CD4-positive, alpha-beta T cell treated with Interleukin-4 for 4 hours (primary cell): ENCODE data around the gene AMFR.

Source experiments
- DNase-seq: peaks from one replicate; pipeline ENCODE4 v3.0.0-alpha.2; 2020

The AMFR gene

DNA sequence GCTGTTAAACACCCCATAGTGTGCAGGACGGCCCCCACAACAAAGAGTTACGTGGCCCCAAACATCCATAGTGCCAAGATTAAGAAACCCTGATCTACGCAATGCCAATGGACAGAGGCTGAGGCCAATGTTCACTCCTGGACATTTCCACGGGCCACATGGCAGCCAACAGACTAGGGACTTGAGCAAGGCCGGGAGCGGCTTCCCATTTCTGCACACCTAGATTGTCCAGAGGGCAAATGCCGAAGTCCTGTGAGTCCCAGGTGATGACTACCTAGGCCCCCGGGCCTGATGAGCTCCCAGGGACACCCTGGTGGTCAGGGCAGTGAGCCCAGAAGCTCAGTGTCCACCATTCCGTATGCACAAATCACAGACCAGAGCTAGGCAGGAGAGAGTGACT lies 95.5 kb downstream of the AMFR start:
- DNase-seq, result no peak

DNA sequence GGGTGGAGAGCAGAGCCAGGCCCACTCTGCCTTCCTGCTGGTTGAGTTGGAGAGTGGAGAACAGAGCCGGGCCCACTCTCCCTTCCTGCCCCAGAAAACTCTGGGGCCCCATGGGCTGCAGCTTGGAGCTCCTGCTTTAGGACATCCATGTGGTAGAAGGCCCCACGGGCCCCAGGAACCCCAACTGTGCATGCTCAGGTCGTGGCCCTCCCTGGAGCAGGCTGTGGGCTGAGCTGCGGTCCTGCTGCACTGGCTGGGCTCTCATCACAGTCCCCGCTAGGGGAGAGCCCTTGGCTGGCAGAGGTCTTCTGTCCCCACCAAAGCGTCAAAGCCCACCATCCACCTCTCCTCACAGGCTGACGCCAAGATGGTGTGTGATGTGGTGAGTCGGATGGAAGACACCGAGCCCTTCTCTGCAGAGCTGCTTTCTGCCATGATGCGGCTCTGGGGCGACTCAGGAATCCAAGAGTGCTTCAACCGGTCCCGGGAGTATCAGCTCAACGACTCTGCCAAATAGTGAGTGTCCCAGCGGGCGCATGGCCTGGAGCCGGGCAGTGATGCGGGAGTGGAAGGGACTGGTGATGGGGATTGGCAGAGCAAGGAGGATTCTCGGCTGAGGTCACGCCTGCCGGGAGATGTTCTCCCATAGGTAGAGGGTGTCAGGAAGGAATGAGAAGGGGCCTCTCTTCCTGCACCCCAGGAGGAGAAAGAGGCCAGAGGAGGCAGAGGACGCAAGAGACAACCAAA lies 96.9 kb downstream of the AMFR start:
- DNase-seq, result no peak

DNA sequence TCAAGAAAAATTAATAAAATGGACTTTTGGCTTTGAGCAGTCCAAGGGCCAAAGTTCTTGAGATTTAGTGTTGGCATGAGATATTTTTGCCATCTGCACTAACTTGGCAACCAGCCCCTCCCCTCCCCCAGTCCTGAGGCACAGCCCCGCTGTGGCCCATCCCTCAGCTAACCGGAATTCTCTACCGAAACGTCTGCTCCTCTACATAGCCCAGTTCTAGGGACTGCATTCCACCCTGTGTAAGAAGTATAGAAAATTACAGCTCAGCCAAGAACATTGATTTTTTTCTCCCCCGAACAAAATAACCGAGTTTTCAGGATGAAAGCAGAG lies 97.5 kb downstream of the AMFR start:
- no peak for DNase-seq

DNA sequence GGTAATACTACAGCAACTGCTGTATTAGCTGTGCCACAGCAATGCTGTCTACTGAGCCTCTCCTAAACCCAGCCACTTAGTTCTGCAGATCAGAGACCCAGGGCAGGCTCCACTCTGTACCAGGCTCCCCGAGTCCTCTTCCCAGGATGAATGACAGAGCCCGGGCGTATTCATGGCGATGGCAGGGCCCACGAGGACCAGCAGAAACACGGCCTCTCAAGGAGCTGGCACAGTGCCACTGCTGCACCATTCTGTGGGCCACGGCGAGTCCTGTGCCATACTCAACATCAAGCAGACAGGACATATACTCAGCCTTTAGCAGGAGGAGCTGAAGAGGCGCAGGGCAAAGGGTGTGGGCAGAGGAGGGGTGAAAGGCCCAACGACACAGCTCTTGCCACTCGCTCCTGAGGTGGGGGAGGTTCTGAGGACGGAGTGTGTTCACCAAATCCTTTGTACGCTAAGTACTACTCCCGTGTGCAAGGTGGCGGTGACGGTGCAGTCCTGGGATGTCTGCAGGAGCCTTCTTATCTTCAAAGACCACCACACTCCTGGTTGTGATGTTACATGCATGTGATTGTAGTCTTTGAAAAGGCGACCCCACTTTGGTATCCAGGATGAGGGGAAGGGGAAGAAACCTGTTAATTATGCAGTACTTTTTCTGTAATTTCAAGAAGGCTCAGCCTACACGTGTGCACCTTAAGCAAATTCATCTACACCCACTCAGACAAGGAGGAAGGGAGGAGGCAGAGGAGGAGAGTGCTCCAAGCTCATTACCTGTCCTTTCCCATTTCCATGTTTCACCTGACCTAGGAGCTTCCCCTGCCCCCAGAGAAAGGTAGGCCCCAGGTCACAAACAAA lies 98.0 kb downstream of the AMFR start:
- DNase-seq, result no peak

DNA sequence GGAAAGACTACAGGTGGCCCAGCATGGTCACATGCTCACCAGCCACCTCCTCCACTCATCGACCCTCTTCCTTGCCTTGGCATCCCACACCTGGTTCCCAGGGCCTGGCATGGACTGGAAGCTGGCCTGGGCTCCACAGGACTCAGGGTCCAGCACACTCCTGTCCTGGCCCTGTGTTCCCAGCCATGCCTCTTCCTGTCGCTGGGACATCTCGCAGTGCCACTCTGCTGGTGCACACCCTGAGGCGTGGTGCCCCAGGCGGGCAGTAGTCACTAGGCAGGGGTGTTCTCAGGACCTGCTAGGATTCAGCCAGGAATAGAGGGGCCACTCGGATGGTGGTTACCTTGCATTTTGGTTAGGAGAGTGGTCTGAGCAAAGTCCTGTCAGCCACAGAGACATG lies 99.4 kb downstream of the AMFR start:
- no peak for DNase-seq

GRCh38 chr16:56324406-56324805 lies 100.9 kb downstream of the AMFR start:
- DNase-seq, result no peak

GRCh38 chr16:56321571-56321970 lies 103.8 kb downstream of the AMFR start:
- DNase-seq, result no peak

GRCh38 chr16:56320811-56321558 lies 104.4 kb downstream of the AMFR start:
- no peak for DNase-seq

DNA sequence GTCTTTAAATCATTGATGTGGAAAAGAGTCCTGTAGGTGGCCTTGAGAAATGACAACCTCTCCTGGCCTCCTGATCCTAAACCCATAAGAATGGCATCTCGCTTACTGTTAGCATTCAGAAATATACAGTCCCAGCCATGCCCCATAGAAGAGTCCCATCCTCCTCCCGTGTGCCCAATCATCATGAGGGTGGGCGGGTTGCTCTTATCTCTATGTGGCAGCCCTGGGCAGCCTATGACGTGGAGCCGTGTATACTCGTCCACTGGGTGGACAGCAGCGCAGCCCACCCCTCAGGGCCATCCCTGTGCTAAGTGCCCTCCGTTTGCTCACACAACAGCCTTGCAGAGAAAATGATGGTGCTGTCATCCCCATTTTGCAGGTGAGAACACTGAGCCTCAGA lies 105.3 kb downstream of the AMFR start:
- no peak for DNase-seq

DNA sequence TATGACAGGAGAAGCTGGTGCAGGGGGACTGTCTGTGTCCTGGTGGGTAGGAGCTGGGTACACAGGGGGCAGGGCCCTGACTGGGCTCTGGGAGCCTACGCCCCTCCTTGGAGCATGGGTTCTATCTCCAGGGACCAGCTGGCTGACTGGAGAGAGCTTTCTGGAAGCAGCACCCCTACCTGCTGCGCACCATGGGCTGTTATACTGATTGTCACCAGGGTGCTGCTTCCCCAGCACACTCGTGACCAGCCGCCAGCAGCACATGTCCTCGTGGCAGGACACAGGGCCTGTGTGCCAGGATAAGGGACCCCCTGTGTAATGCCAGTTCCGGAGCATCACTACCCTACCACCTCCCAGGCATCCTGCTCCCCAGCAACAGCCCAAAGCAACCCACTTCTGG lies 106.0 kb downstream of the AMFR start:
- no peak for DNase-seq

GRCh38 chr16:56318827-56319140 lies 106.6 kb downstream of the AMFR start:
- DNase-seq, result no peak

DNA sequence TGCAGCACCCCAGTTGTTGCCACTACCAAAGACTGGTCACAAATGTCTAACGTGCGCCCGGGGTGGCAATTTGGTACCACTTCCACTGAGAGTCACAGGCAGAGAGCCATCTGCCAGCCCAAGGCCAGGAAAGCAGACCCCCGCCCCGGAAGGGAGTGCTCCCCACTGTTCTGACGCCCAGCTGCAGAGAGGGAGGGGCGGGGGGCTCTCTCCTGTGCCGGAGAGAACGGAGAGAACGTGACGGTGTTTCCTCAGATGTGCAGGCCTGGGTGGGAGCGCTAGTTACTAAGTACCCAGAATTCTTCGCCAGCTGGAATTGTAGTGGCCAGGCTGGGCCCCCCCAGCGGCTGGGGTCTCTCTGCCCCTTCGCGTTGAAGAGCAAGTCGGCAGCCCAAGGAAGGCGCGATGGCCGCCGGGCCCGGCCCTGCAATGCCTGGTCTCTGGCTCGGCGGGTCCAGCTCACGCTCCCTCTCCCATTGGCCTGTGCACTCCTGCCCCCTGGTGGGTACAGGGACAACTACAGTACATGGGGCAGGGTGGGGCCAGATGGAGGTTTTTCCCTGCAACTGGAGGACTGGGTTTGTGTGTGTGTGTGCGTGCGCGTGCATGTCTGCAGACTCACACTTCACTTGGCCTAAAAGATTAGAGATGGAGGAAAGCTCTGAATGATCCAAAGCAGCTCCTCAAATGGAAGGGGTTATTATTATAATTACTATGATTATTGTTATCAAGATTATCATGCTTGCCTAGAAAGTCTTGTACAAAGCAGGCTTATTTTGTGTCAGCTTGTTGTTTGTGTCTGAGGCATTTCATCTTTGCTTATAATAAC lies 107.1 kb downstream of the AMFR start:
- peak; percentile 77 for DNase-seq

GRCh38 chr16:56316545-56316944 lies 108.8 kb downstream of the AMFR start:
- no peak for DNase-seq

GRCh38 chr16:56315955-56316354 lies 109.4 kb downstream of the AMFR start:
- no peak for DNase-seq

DNA sequence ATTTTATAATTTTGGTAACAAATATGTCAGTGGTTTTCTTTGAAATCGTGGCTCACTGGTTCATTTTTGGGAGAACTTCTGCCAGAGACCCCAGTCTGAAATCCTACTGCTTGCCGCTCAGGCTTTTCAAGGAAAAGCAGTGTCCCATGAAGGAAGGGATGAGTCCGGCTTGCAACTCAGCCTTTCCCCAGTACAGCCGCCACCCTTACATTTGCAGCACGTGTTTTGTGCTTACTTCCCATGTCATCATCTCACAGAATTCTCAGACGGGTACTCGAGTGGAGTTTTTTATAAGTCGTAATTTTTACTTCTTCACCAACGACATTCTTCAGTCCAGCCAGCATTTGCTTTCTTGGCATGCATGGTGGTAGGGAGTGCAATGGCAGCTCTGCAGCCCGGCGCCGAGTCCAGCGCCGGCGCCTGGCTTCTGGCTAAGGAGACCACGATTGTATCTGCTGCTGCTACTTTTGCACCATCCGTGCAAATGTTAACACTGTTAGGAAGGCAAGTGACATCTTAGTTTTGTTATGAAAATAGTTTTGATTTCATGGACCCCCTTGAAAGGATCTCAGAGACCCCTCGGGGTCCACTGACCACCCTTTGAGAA lies 111.0 kb downstream of the AMFR start:
- no peak for DNase-seq

- no peak for DNase-seq
Observed at GRCh38 chr16:56312556-56312955, 112.8 kb downstream of the AMFR start.

GRCh38 chr16:56312028-56312300 lies 113.4 kb downstream of the AMFR start:
- no peak for DNase-seq
